ENCODE results near the gene ARHGAP32.

Gene ARHGAP32

DNA sequence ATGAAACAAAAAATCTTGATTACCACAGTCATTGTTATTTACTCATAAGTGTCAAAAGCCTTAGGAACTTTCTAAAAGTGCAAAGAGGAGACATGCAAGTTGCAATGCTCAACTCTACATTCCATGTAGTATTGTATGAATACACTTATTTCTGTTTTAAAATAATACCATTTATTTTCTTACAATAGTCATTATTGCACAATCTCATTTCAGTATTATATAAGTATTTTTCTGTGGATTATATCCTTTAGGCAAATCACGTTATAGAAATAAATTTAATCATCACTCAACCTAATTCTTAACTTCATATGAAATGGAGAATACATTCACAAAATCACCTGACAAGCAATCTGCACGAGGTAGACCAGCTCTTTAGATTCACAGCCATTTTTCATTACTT is 98.8 kb downstream of the ARHGAP32 start:
- TF ChIP-seq, protein P1, sequence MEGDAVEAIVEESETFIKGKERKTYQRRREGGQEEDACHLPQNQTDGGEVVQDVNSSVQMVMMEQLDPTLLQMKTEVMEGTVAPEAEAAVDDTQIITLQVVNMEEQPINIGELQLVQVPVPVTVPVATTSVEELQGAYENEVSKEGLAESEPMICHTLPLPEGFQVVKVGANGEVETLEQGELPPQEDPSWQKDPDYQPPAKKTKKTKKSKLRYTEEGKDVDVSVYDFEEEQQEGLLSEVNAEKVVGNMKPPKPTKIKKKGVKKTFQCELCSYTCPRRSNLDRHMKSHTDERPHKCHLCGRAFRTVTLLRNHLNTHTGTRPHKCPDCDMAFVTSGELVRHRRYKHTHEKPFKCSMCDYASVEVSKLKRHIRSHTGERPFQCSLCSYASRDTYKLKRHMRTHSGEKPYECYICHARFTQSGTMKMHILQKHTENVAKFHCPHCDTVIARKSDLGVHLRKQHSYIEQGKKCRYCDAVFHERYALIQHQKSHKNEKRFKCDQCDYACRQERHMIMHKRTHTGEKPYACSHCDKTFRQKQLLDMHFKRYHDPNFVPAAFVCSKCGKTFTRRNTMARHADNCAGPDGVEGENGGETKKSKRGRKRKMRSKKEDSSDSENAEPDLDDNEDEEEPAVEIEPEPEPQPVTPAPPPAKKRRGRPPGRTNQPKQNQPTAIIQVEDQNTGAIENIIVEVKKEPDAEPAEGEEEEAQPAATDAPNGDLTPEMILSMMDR (IDR thresholded peaks at IDR 0.05; ENCODE audit: low read depth, low read length) = no peak
- TF ChIP-seq MYC (IDR thresholded peaks at IDR 0.05; ENCODE audit: low read depth, low read length) (no peak), POLR2A (IDR thresholded peaks at IDR 0.05; ENCODE audit: extremely low read depth, insufficient read length) (no peak)
- TF ChIP-seq, protein P2, sequence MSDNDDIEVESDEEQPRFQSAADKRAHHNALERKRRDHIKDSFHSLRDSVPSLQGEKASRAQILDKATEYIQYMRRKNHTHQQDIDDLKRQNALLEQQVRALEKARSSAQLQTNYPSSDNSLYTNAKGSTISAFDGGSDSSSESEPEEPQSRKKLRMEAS (IDR thresholded peaks at IDR 0.05; ENCODE audit: low read depth, low read length) = no peak
- no peak for DNase-seq (ENCODE audit: low read depth)

DNA sequence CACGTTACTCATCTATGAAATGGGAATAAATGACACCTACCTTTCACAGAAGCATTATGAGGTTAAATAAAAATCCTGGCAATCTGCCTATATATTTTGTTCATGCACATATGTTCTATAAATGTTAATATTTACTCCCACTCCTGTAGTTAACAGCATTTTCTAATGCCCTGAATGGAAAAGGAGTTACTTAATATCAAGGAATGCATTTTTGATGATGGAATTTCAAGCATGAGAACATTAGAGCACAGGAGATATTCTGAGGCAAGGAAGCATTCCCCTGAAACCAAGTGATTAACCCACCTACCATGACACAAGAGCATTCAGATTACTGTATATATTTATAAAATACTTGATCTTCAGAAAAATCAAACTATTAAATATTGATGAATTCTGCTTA is 102.1 kb downstream of the ARHGAP32 start:
- TF ChIP-seq, protein P1 (IDR thresholded peaks at IDR 0.05; ENCODE audit: low read depth, low read length) = no peak
- TF ChIP-seq POLR2A (IDR thresholded peaks at IDR 0.05; ENCODE audit: extremely low read depth, insufficient read length) (no peak), MYC (IDR thresholded peaks at IDR 0.05; ENCODE audit: low read depth, low read length) (no peak)
- TF ChIP-seq, protein P2 (IDR thresholded peaks at IDR 0.05; ENCODE audit: low read depth, low read length) = no peak
- H3K4me3 ChIP-seq (ENCODE audit: low read depth, low read length) = no peak overlapping the region
- DNase-seq (ENCODE audit: low read depth) = no peak

More for the DNA sequence above, 98.8 kb downstream of the ARHGAP32 start:
- no peak overlapping the region for H3K4me3 ChIP-seq (ENCODE audit: low read depth, low read length)

DNA sequence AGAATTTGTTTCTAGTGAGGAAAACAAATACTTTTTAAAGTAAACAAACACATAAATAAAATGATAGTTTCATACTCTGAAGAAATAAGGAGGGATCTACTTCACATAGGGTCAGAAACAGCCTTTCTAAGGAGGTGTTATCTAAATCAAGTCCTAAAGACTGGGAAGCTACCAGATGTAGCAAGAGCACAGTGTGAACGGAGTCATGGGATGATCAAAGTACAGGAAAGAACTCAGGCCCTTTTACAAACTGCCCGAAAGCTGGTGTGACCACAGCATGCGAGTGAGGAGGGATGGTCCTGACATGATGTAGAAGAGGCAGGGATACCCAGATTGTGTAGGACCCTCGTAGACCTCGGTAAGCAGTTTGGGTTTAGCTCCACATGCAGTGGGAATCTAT is 102.8 kb downstream of the ARHGAP32 start:
- H3K4me3 ChIP-seq (ENCODE audit: low read depth, low read length) = no peak overlapping the region
- no peak for DNase-seq (ENCODE audit: low read depth)
- TF ChIP-seq, protein P2 (IDR thresholded peaks at IDR 0.05; ENCODE audit: low read depth, low read length) = no peak
- TF ChIP-seq, protein P1 (IDR thresholded peaks at IDR 0.05; ENCODE audit: low read depth, low read length) = no peak
- TF ChIP-seq MYC (IDR thresholded peaks at IDR 0.05; ENCODE audit: low read depth, low read length) (no peak), POLR2A (IDR thresholded peaks at IDR 0.05; ENCODE audit: extremely low read depth, insufficient read length) (no peak)

DNA sequence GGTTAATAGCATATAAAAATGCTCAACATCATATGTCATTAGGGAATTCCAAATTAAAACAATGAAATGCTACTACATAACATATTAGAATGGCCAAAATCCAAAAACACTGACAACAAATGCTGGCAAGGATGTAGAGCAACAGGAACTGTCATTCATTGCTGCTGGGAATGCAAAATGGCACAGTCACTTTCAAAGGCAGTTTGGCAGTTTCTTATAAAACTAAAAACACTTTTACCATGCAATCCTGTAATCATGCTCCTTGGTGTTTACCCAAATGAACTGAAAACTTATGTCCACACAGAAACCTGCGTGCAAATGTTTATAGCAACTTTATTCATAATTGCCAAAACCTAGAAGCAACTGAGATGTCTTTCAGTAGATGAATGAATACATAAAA is 105.1 kb downstream of the ARHGAP32 start:
- H3K4me3 ChIP-seq (ENCODE audit: low read depth, low read length) = no peak overlapping the region
- no peak for DNase-seq (ENCODE audit: low read depth)
- TF ChIP-seq MYC (IDR thresholded peaks at IDR 0.05; ENCODE audit: low read depth, low read length) (no peak), POLR2A (IDR thresholded peaks at IDR 0.05; ENCODE audit: extremely low read depth, insufficient read length) (no peak)
- TF ChIP-seq, protein P1 (IDR thresholded peaks at IDR 0.05; ENCODE audit: low read depth, low read length) = no peak
- TF ChIP-seq, protein P2 (IDR thresholded peaks at IDR 0.05; ENCODE audit: low read depth, low read length) = no peak

DNA sequence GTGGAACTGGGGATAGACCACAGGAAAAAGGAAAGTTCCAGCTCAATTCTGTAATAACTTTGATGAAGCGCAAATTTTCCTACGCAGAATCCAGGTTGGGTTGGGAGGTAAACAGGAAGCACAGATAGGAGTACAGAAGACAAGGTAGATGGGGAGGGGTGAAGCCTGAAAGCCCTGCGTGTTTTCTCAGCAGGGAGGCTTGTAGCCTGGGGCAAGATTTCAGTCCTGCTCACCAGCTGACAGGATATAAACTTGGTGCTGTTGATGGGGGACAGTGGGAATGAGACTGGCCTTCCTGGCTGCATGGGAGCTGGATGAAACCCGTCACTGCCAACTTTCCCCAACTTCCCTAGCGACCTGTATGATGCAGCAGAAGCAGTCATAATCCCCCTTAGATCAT is 114.9 kb downstream of the ARHGAP32 start:
- no peak for DNase-seq (ENCODE audit: low read depth)
- H3K4me3 ChIP-seq (ENCODE audit: low read depth, low read length) = no peak overlapping the region
- TF ChIP-seq MYC (IDR thresholded peaks at IDR 0.05; ENCODE audit: low read depth, low read length) (no peak), POLR2A (IDR thresholded peaks at IDR 0.05; ENCODE audit: extremely low read depth, insufficient read length) (no peak)
- TF ChIP-seq, protein P1 (IDR thresholded peaks at IDR 0.05; ENCODE audit: low read depth, low read length) = no peak
- TF ChIP-seq, protein P2 (IDR thresholded peaks at IDR 0.05; ENCODE audit: low read depth, low read length) = no peak

All from NB4 (cell line).